Memory B cell (primary cell): ENCODE measurements around the gene APRT.
"Not testable (repeated sequence)": the region's sequence is repeated elsewhere in the genome, so short reads cannot be mapped to it uniquely, and the experiment has no call there.

Experiments
- ATAC-seq: fragments of 150-1000 bp; cut with Tn5 transposase; 2 replicates; pipeline ENCODE4 v1.10.0; 2021; ENCODE audit warnings: low read depth, mild to moderate bottlenecking, moderate library complexity
- DNase-seq, 2 donors: peaks; one replicate each; pipeline ENCODE4 v3.0.0; 2022; ENCODE audit warnings: low spot score in 2 of 2
- H3K27ac Mint-ChIP-seq: one replicate; pipeline ENCODE4 v1.8.0; 2022; ENCODE audit warnings: mild to moderate bottlenecking, moderate library complexity, mixed read lengths
- H3K27me3 Mint-ChIP-seq: one replicate; pipeline ENCODE4 v1.8.0; 2022; ENCODE audit warnings: mixed read lengths
- H3K36me3 Mint-ChIP-seq: one replicate; pipeline ENCODE4 v1.8.0; 2022; ENCODE audit warnings: mild to moderate bottlenecking, mixed read lengths
- H3K4me1 Mint-ChIP-seq: one replicate; pipeline ENCODE4 v1.8.0; 2022; ENCODE audit warnings: mixed read lengths
- H3K4me3 Mint-ChIP-seq: one replicate; pipeline ENCODE4 v1.8.0; 2022; ENCODE audit warnings: mild to moderate bottlenecking, moderate library complexity, mixed read lengths
- H3K9me3 Mint-ChIP-seq: one replicate; pipeline ENCODE4 v1.8.0; 2022; ENCODE audit warnings: mixed read lengths

APRT gene

GRCh38 chr16:88823646-88824045 is 11.9 kb upstream of the APRT start:
- not testable (repeated sequence) for H3K36me3 Mint-ChIP-seq, H3K4me3 Mint-ChIP-seq, H3K27me3 Mint-ChIP-seq, DNase-seq, ATAC-seq, H3K9me3 Mint-ChIP-seq, H3K4me1 Mint-ChIP-seq, H3K27ac Mint-ChIP-seq

- no peak overlapping the region for H3K4me3 Mint-ChIP-seq
- no peaks in the 10 kb centered on the region for H3K4me1 Mint-ChIP-seq
- H3K36me3 Mint-ChIP-seq: peaks cover 4% of the 10 kb centered on the region
- no peaks in the 10 kb centered on the region for H3K9me3 Mint-ChIP-seq
- no peaks in the 10 kb centered on the region for H3K27me3 Mint-ChIP-seq
- DNase-seq (no peak), ATAC-seq (no peak)
- H3K27ac Mint-ChIP-seq: no peak overlapping the region
These were observed 10.7 kb upstream of the APRT start for GRCh38 chr16:88822281-88823040.

- H3K27ac Mint-ChIP-seq: no peak overlapping the region
- peaks cover 4% of the 10 kb centered on the region for H3K36me3 Mint-ChIP-seq
- no peak for ATAC-seq
These were observed 9.6 kb upstream of the APRT start for GRCh38 chr16:88821168-88821850.

GRCh38 chr16:88820385-88821025 is 8.8 kb upstream of the APRT start:
- no peak for ATAC-seq
- DNase-seq: no peak
- no peak overlapping the region for H3K27ac Mint-ChIP-seq
- H3K4me1 Mint-ChIP-seq: no peaks in the 10 kb centered on the region
- H3K4me3 Mint-ChIP-seq: no peak overlapping the region
- H3K9me3 Mint-ChIP-seq: no peaks in the 10 kb centered on the region
- H3K27me3 Mint-ChIP-seq: no peaks in the 10 kb centered on the region
- H3K36me3 Mint-ChIP-seq: peaks cover 2% of the 10 kb centered on the region

More at GRCh38 chr16:88821168-88821850, 9.6 kb upstream of the APRT start:
- DNase-seq: no peak
- Mint-ChIP-seq H3K4me3 (no peak overlapping the region), H3K4me1 (no peaks in the 10 kb centered on the region), H3K9me3 (no peaks in the 10 kb centered on the region), H3K27me3 (no peaks in the 10 kb centered on the region)

- no peak overlapping the region for H3K4me3 Mint-ChIP-seq
- DNase-seq (no peak), ATAC-seq (no peak)
- no peaks in the 10 kb centered on the region for H3K4me1 Mint-ChIP-seq
- H3K9me3 Mint-ChIP-seq: no peaks in the 10 kb centered on the region
- peaks cover 2% of the 10 kb centered on the region for H3K36me3 Mint-ChIP-seq
- no peaks in the 10 kb centered on the region for H3K27me3 Mint-ChIP-seq
- H3K27ac Mint-ChIP-seq: no peak overlapping the region
These were observed 7.4 kb upstream of the APRT start for GRCh38 chr16:88819126-88819525.

- no peak for ATAC-seq
These were observed 6.8 kb upstream of the APRT start for GRCh38 chr16:88818575-88818874.

GRCh38 chr16:88817785-88818574 is 6.3 kb upstream of the APRT start:
- Mint-ChIP-seq H3K27ac (no peak overlapping the region), H3K9me3 (no peaks in the 10 kb centered on the region), H3K4me1 (no peaks in the 10 kb centered on the region), H3K4me3 (no peak overlapping the region), H3K36me3 (peaks cover under 1% of the 10 kb centered on the region), H3K27me3 (no peaks in the 10 kb centered on the region)
- DNase-seq: no peak
- no peak for ATAC-seq

More at GRCh38 chr16:88818575-88818874, 6.8 kb upstream of the APRT start:
- Mint-ChIP-seq H3K36me3 (peaks cover 2% of the 10 kb centered on the region), H3K9me3 (no peaks in the 10 kb centered on the region), H3K27ac (no peak overlapping the region), H3K27me3 (no peaks in the 10 kb centered on the region), H3K4me3 (no peak overlapping the region), H3K4me1 (no peaks in the 10 kb centered on the region)
- no peak for DNase-seq

- ATAC-seq (no peak), DNase-seq (no peak)
- H3K27me3 Mint-ChIP-seq: no peaks in the 10 kb centered on the region
- H3K36me3 Mint-ChIP-seq: no peaks in the 10 kb centered on the region
- H3K27ac Mint-ChIP-seq: no peak overlapping the region
- H3K4me3 Mint-ChIP-seq: no peak overlapping the region
- peaks cover 5% of the 10 kb centered on the region for H3K4me1 Mint-ChIP-seq
- H3K9me3 Mint-ChIP-seq: no peaks in the 10 kb centered on the region
These were observed 5.2 kb upstream of the APRT start for GRCh38 chr16:88816736-88817535.

GRCh38 chr16:88815901-88816589 is 4.3 kb upstream of the APRT start:
- DNase-seq (peak; percentile 55 to 67), ATAC-seq (peak; percentile 20)
- H3K9me3 Mint-ChIP-seq: no peaks in the 10 kb centered on the region
- H3K27me3 Mint-ChIP-seq: no peaks in the 10 kb centered on the region
- H3K4me1 Mint-ChIP-seq: peaks cover 6% of the 10 kb centered on the region
- H3K27ac Mint-ChIP-seq: no peak overlapping the region
- H3K36me3 Mint-ChIP-seq: no peaks in the 10 kb centered on the region
- no peak overlapping the region for H3K4me3 Mint-ChIP-seq

GRCh38 chr16:88815227-88815626 is 3.5 kb upstream of the APRT start:
- DNase-seq: no peak
- H3K4me1 Mint-ChIP-seq: peaks cover 8% of the 10 kb centered on the region
- no peaks in the 10 kb centered on the region for H3K36me3 Mint-ChIP-seq
- ATAC-seq: no peak
- H3K4me3 Mint-ChIP-seq: no peak overlapping the region
- H3K27me3 Mint-ChIP-seq: no peaks in the 10 kb centered on the region
- H3K27ac Mint-ChIP-seq: no peak overlapping the region
- no peaks in the 10 kb centered on the region for H3K9me3 Mint-ChIP-seq

GRCh38 chr16:88814144-88814502 is 2.4 kb upstream of the APRT start:
- Mint-ChIP-seq H3K4me3 (no peak overlapping the region), H3K36me3 (peaks cover under 1% of the 10 kb centered on the region), H3K27me3 (no peaks in the 10 kb centered on the region), H3K4me1 (peaks cover 11% of the 10 kb centered on the region), H3K27ac (no peak overlapping the region), H3K9me3 (no peaks in the 10 kb centered on the region)
- DNase-seq (no peak), ATAC-seq (no peak)

GRCh38 chr16:88813269-88814143 is 1.8 kb upstream of the APRT start:
- Mint-ChIP-seq H3K4me3 (no peak overlapping the region), H3K36me3 (peaks cover 1% of the 10 kb centered on the region), H3K27me3 (no peaks in the 10 kb centered on the region), H3K4me1 (peaks cover 13% of the 10 kb centered on the region), H3K9me3 (no peaks in the 10 kb centered on the region), H3K27ac (no peak overlapping the region)
- ATAC-seq: no peak
- DNase-seq: no peak
